ENCODE data around the gene MYH10.

- TF ChIP-seq EZH2 (IDR thresholded peaks at IDR 0.05; ENCODE audit: borderline replicate concordance, low read length) = no peak
- no peak for TF ChIP-seq CTCF (IDR thresholded peaks at IDR 0.05; ENCODE audit: low read length)
These were observed 141.6 kb downstream of the MYH10 start for GRCh38 chr17:8488901-8489300.

All from OCI-LY1 (cell line).